OCI-LY3 (cell line): ENCODE measurements around the gene MEPCE.

Experiments
- H2AFZ ChIP-seq: fragments of 200-600, 300-600 bp; shearing (Covaris generic); 2 replicates; pipeline ENCODE4 v1.6.0; 2014; ENCODE audit warnings: antibody characterized with exemption, low read depth, low read length
- H3K27ac ChIP-seq: fragments of 200-600, 300-600 bp; sonication (generic); 2 replicates; pipeline ENCODE4 v1.5.1; 2014; ENCODE audit warnings: mild to moderate bottlenecking, low read length, moderate library complexity, mixed read lengths
- H3K27me3 ChIP-seq: fragments of 200-600, 300-600 bp; sonication (generic); 2 replicates; pipeline ENCODE4 v1.6.1; 2014; ENCODE audit warnings: low read depth, low read length, mixed read lengths
- H3K36me3 ChIP-seq: fragments of 200-600, 300-600 bp; sonication (generic); replicated peaks from 2 replicates; pipeline ENCODE3; 2014; ENCODE audit warnings: low read depth, low read length, mixed read lengths
- H3K4me1 ChIP-seq: fragments of 300-600, 200-600 bp; sonication (generic); 2 replicates; pipeline ENCODE4 v1.6.1; 2014; ENCODE audit warnings: low read length, mixed read lengths
- H3K4me2 ChIP-seq: fragments of 200-600, 300-600 bp; sonication (generic); 2 replicates; pipeline ENCODE4 v1.6.1; 2014; ENCODE audit warnings: low read length, mixed read lengths
- H3K4me3 ChIP-seq: fragments of 300-600, 200-600 bp; sonication (generic); 2 replicates; pipeline ENCODE4 v1.5.1; 2014; ENCODE audit warnings: antibody characterized with exemption, mild to moderate bottlenecking, low read length, moderate library complexity
- H3K79me2 ChIP-seq: fragments of 300-600, 200-600 bp; shearing (Covaris generic); 2 replicates; pipeline ENCODE4 v1.6.1; 2014; ENCODE audit warnings: mild to moderate bottlenecking, low read length, mixed read lengths
- H3K9ac ChIP-seq: fragments of 300-600, 200-600 bp; shearing (Covaris generic); 2 replicates; pipeline ENCODE4 v1.6.0; 2014; ENCODE audit warnings: mild to moderate bottlenecking, low read length, moderate library complexity
- H3K9me3 ChIP-seq: fragments of 200-600, 300-600 bp; shearing (Covaris generic); 2 replicates; pipeline ENCODE4 v1.6.1; 2014; ENCODE audit warnings: low read length, mixed read lengths; ENCODE audit not compliant: insufficient read depth
- H4K20me1 ChIP-seq: fragments of 200-600, 300-600 bp; sonication (generic); 2 replicates; pipeline ENCODE4 v1.6.1; 2016; ENCODE audit warnings: low read length, mixed read lengths; ENCODE audit not compliant: insufficient read depth
- EZH2phosphoT487 ChIP-seq: fragments of 200-600 bp; shearing (Covaris generic); IDR thresholded peaks from 2 replicates; pipeline ENCODE4 v1.6.1; 2018; ENCODE audit warnings: antibody characterized with exemption, mixed run types, low read depth
- TF ChIP-seq, protein P1 (sequence below): fragments of 200-600, 300-600 bp; sonication (generic); IDR thresholded peaks from 2 replicates; pipeline ENCODE4 v1.5.1; 2014; ENCODE audit warnings: antibody characterized with exemption, low read length, low read depth

The MEPCE gene

DNA sequence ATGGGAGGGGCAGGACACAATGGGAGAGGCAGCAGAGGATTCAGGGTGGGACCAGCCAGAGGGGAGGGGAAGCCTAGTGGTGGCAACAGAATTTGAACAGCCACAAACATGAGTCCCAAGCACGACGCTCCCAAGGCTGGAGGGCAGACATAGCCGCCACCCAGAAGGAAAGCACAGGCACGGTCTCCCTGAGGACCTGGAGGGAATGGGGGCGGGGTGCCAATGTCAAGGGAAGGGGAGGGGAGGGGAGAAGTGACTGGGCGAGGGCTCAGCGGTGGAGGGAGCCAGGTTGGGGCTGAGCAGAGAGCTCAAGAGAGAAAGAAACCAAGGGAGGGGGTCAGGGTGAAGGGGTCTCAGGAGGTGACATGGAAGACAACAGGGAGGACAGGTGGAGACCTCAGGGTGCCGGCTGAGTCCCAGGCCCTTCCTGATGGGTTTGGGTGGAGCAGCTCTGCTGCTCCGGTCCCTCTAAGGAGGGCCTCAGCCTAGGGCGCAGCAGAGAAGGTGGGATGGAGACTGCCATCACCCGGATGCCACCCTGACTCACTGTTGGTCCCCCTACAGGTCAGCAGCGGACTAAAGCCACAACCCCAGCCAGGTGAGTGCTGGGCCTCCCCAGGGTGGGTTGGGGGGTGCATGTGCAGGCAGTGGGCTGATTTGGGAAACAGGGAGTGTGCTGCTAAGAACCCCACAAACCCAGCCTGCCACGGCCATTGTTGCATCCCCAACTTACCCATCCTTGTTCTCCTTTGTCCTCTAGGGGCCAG, 32.1 kb upstream of the MEPCE start:
- Histone ChIP-seq H4K20me1 (no peaks in the 10 kb centered on the region), H2AFZ (no peak overlapping the region), H3K9me3 (0 out of 2 replicates have a peak, but pooled peaks cover 3% of the 10 kb centered on the region), H3K27ac (peak overlapping the region; percentile 92), H3K4me1 (peaks cover 65% of the 10 kb centered on the region), H3K9ac (peak overlapping the region; percentile 59; the same call in 1 of the 2 replicates), H3K79me2 (no peaks in the 10 kb centered on the region), H3K36me3 (no peaks in the 10 kb centered on the region), H3K27me3 (peaks cover 55% of the 10 kb centered on the region), H3K4me3 (peak overlapping the region; percentile 70), H3K4me2 (peak overlapping the region; percentile 93)
- TF ChIP-seq, protein P1, sequence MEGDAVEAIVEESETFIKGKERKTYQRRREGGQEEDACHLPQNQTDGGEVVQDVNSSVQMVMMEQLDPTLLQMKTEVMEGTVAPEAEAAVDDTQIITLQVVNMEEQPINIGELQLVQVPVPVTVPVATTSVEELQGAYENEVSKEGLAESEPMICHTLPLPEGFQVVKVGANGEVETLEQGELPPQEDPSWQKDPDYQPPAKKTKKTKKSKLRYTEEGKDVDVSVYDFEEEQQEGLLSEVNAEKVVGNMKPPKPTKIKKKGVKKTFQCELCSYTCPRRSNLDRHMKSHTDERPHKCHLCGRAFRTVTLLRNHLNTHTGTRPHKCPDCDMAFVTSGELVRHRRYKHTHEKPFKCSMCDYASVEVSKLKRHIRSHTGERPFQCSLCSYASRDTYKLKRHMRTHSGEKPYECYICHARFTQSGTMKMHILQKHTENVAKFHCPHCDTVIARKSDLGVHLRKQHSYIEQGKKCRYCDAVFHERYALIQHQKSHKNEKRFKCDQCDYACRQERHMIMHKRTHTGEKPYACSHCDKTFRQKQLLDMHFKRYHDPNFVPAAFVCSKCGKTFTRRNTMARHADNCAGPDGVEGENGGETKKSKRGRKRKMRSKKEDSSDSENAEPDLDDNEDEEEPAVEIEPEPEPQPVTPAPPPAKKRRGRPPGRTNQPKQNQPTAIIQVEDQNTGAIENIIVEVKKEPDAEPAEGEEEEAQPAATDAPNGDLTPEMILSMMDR = 0 out of 2 replicates have a peak, but pooled peaks have one; percentile 19
- no peak for TF ChIP-seq EZH2phosphoT487

DNA sequence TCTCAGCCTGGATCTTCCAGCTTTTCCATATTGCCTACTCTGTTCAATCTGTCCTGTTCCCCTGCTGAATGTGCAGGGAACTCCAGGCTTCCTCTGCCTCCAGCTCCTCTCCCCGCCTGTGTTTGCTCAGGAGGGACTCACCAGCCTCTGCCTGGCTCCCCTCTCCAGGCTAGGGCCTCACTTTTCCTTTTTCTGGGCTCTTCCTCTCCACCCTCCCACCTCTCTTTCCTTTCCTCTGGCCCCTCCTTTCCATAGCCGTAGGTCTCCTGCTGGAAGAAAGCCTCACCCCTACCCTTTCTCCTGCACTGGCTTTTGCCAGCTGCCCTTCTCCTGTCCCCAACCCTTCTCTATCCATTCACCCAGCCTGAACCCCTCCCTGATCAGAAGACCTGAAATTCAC, 31.4 kb upstream of the MEPCE start:
- H2AFZ ChIP-seq = no peak overlapping the region
- H3K27me3 ChIP-seq = peaks cover 53% of the 10 kb centered on the region
- no peaks in the 10 kb centered on the region for H4K20me1 ChIP-seq
- no peak overlapping the region for H3K4me3 ChIP-seq
- no peaks in the 10 kb centered on the region for H3K79me2 ChIP-seq
- H3K9me3 ChIP-seq = 0 out of 2 replicates have a peak, but pooled peaks cover 3% of the 10 kb centered on the region
- H3K36me3 ChIP-seq = no peaks in the 10 kb centered on the region
- H3K9ac ChIP-seq = no peak overlapping the region
- no peak overlapping the region for H3K27ac ChIP-seq
- H3K4me2 ChIP-seq = no peak overlapping the region
- TF ChIP-seq EZH2phosphoT487 = no peak
- H3K4me1 ChIP-seq = peaks cover 57% of the 10 kb centered on the region

DNA sequence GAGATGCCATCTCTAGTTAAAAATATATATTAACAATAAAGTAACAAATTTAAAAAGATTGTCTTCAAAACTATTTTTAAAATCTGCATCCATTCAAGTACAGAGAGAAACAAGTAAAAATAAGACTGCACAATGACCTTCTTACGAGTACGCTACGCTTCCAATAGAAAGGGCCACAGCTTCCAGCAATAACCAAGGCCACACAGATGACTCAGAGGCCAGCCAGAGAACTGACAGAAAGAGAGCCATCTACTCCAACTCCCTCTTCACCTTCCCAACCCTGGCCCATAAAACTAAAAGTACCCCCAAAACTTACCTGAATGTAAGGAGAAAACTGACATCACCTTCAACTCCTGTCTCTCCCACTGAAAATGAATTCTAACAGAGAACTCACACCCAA, 29.6 kb upstream of the MEPCE start:
- Histone ChIP-seq H3K79me2 (no peaks in the 10 kb centered on the region), H3K27ac (no peak overlapping the region), H3K4me2 (no peak overlapping the region), H3K36me3 (no peaks in the 10 kb centered on the region), H4K20me1 (no peaks in the 10 kb centered on the region), H3K9ac (no peak overlapping the region), H3K9me3 (no peaks in the 10 kb centered on the region), H3K27me3 (peaks cover 52% of the 10 kb centered on the region), H3K4me1 (peaks cover 47% of the 10 kb centered on the region), H2AFZ (no peak overlapping the region), H3K4me3 (no peak overlapping the region)
- TF ChIP-seq, protein P1 = no peak
- TF ChIP-seq EZH2phosphoT487 = no peak

DNA sequence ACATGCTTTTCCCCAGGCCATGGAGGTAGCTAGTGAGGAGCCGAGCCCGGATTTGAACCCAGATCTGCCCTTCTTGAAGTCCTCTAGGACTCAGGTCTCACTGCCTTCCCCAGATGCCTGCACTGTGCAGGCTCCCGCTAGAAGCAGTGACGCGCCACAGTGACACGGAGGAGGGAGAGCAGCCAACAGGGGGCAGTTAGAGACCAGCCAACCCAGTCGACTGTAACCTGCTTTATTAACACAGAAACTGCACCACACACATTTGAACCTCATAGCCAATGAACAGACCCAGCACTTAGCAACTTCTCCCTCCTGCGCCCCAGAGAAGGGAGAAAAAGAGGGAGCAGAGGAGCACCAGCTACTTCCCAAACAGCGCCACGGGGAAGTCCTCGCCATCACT, 29.0 kb upstream of the MEPCE start:
- no peak overlapping the region for H3K4me3 ChIP-seq
- H2AFZ ChIP-seq = no peak overlapping the region
- no peak overlapping the region for H3K27ac ChIP-seq
- TF ChIP-seq, protein P1 = peak; percentile 58
- TF ChIP-seq EZH2phosphoT487 = no peak
- peaks cover 41% of the 10 kb centered on the region for H3K4me1 ChIP-seq
- no peak overlapping the region for H3K9ac ChIP-seq
- H3K9me3 ChIP-seq = no peaks in the 10 kb centered on the region
- H3K36me3 ChIP-seq = no peaks in the 10 kb centered on the region
- H3K27me3 ChIP-seq = peaks cover 49% of the 10 kb centered on the region
- H3K4me2 ChIP-seq = no peak overlapping the region
- no peaks in the 10 kb centered on the region for H4K20me1 ChIP-seq
- no peaks in the 10 kb centered on the region for H3K79me2 ChIP-seq
